ENCODE data around the gene COIL.
"Not testable (repeated sequence)": the region's sequence is repeated elsewhere in the genome, so short reads cannot be mapped to it uniquely, and the experiment has no call there.

The COIL gene

DNA sequence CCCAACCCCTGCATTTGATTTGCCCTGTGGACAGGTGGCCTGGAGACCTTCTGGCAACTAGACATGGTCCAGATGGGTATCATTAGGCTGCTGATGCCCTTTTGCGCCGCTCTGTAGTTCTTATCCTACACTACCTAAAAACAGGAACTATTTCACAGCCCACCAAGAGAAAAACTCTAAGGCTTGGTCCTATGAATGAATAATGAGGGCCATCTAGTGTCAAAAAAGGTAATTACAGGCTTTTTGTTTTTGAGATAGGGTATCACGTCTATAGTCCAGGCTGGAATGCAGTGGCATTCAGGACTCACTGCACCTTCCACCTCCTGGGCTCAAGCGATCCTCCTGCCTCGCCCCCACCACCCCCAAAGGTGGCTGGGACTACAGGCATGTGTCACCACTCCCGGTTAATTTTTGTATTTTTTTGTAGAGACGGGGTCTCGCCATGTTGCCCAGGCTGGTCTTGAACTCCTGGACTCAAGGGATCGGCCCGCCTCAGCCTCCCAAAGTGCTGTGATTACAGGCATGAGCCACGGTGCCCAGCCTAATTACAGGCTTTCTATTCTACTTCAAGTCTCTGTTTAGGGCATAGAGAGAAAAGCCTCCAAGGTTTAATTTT lies 20.9 kb downstream of the COIL start:
- Histone ChIP-seq H4K8ac (ENCODE audit: low read depth, low read length) (no peak overlapping the region), H3K18ac (ENCODE audit: low read length) (no peak overlapping the region), H2BK5ac (ENCODE audit: low read length) (no peak overlapping the region), H3K4me2 (ENCODE audit: low read length) (no peak overlapping the region), H3K56ac (ENCODE audit: low read length) (no peak overlapping the region), H3K4me3 (ENCODE audit: low read length) (no peak overlapping the region), H3K27ac (ENCODE audit: low read depth, low read length) (no peak overlapping the region), H3K79me2 (ENCODE audit: control insufficient read depth, insufficient read depth, low read length) (no peaks in the 10 kb centered on the region), H3K9ac (ENCODE audit: low read length) (no peak overlapping the region), H4K5ac (ENCODE audit: low read length) (no peak overlapping the region), H3K4ac (ENCODE audit: low read depth, low read length) (no peak overlapping the region), H3K4me1 (ENCODE audit: control insufficient read depth, low read depth, low read length) (no peaks in the 10 kb centered on the region), H3K79me1 (ENCODE audit: low read length) (no peaks in the 10 kb centered on the region), H2BK120ac (ENCODE audit: low read depth, low read length) (no peak overlapping the region), H3K23ac (ENCODE audit: low read length) (no peak overlapping the region), H2BK15ac (replicated peaks; ENCODE audit: low read depth) (no peak overlapping the region), H2AK5ac (ENCODE audit: low read length) (no peak overlapping the region), H3K36me3 (ENCODE audit: control insufficient read depth, insufficient read depth, low read length) (peaks cover 2% of the 10 kb centered on the region), H3K27me3 (ENCODE audit: insufficient read depth, low read length, poor library complexity) (no peaks in the 10 kb centered on the region)
- peak; percentile 80 for DNase-seq
- WGBS (ENCODE audit: extremely low coverage, insufficient coverage, low lambda C conversion rate), result no CpG with 5 or more reads among the region's 11 CpGs

DNA sequence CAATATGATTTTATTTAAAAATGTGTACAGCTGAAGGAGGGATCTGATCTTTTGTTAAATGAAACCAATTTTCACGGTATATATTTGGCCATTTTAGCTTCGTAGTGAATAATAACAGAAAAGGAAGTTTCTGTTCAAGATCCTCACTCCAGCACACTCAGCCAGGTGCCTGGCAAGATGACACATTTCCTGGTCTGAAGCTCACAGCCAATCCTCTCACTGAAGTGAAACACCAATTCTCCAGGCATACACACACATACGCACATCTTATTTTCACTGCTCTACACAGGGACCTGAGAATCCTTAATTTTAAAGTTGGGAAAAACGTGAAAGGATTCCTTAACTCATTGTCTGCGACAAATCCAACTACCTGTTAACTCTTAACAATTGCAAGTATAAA lies 22.6 kb downstream of the COIL start:
- WGBS (ENCODE audit: extremely low coverage, insufficient coverage, low lambda C conversion rate), result no CpG with 5 or more reads among the region's 5 CpGs
- H2AK5ac ChIP-seq (ENCODE audit: low read length); H4K5ac ChIP-seq (ENCODE audit: low read length); H3K18ac ChIP-seq (ENCODE audit: low read length); H3K27me3 ChIP-seq (ENCODE audit: insufficient read depth, low read length, poor library complexity); H3K23ac ChIP-seq (ENCODE audit: low read length); H3K79me1 ChIP-seq (ENCODE audit: low read length); H3K4me1 ChIP-seq (ENCODE audit: control insufficient read depth, low read depth, low read length); H3K36me3 ChIP-seq (ENCODE audit: control insufficient read depth, insufficient read depth, low read length); H3K9ac ChIP-seq (ENCODE audit: low read length); H3K4me2 ChIP-seq (ENCODE audit: low read length); H4K8ac ChIP-seq (ENCODE audit: low read depth, low read length); H3K27ac ChIP-seq (ENCODE audit: low read depth, low read length); H2BK120ac ChIP-seq (ENCODE audit: low read depth, low read length); H3K4me3 ChIP-seq (ENCODE audit: low read length); H3K79me2 ChIP-seq (ENCODE audit: control insufficient read depth, insufficient read depth, low read length); DNase-seq; H2BK15ac ChIP-seq (replicated peaks; ENCODE audit: low read depth); H3K4ac ChIP-seq (ENCODE audit: low read depth, low read length); H2BK5ac ChIP-seq (ENCODE audit: low read length); H3K56ac ChIP-seq (ENCODE audit: low read length): not testable (repeated sequence)

DNA sequence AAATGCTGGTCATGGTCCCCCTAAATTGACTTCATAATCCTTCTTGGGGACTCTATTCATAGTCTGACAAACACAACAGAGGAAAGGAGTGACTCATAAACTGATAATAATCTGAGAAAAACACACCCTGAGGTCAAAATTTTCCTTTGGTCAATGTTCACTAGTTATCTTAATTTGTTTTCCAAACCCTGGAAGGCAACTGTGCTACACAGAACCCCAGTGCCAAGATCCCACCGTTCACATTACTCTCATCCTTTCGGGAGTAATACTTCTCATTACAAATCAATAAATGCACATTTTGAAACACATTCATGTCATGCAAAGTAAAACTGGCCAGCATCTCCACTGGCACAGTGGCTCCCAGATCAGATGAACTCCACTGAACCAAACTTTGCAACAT lies 23.2 kb downstream of the COIL start:
- no peaks in the 10 kb centered on the region for H3K79me1 ChIP-seq (ENCODE audit: low read length)
- H3K27ac ChIP-seq (ENCODE audit: low read depth, low read length), result no peak overlapping the region
- no peak overlapping the region for H2BK120ac ChIP-seq (ENCODE audit: low read depth, low read length)
- no peak overlapping the region for H3K23ac ChIP-seq (ENCODE audit: low read length)
- H2BK15ac ChIP-seq (replicated peaks; ENCODE audit: low read depth), result no peak overlapping the region
- no peak overlapping the region for H3K9ac ChIP-seq (ENCODE audit: low read length)
- no CpG with 5 or more reads among the region's 2 CpGs for WGBS (ENCODE audit: extremely low coverage, insufficient coverage, low lambda C conversion rate)
- peaks cover 2% of the 10 kb centered on the region for H3K36me3 ChIP-seq (ENCODE audit: control insufficient read depth, insufficient read depth, low read length)
- no peaks in the 10 kb centered on the region for H3K79me2 ChIP-seq (ENCODE audit: control insufficient read depth, insufficient read depth, low read length)
- H4K5ac ChIP-seq (ENCODE audit: low read length), result no peak overlapping the region
- no peak overlapping the region for H2BK5ac ChIP-seq (ENCODE audit: low read length)
- H3K56ac ChIP-seq (ENCODE audit: low read length), result no peak overlapping the region
- no peak overlapping the region for H3K4me2 ChIP-seq (ENCODE audit: low read length)
- no peaks in the 10 kb centered on the region for H3K4me1 ChIP-seq (ENCODE audit: control insufficient read depth, low read depth, low read length)
- H3K27me3 ChIP-seq (ENCODE audit: insufficient read depth, low read length, poor library complexity), result no peaks in the 10 kb centered on the region
- H3K4me3 ChIP-seq (ENCODE audit: low read length), result no peak overlapping the region
- no peak overlapping the region for H3K4ac ChIP-seq (ENCODE audit: low read depth, low read length)
- no peak for DNase-seq
- H2AK5ac ChIP-seq (ENCODE audit: low read length), result no peak overlapping the region
- H4K8ac ChIP-seq (ENCODE audit: low read depth, low read length), result no peak overlapping the region
- no peak overlapping the region for H3K18ac ChIP-seq (ENCODE audit: low read length)

DNA sequence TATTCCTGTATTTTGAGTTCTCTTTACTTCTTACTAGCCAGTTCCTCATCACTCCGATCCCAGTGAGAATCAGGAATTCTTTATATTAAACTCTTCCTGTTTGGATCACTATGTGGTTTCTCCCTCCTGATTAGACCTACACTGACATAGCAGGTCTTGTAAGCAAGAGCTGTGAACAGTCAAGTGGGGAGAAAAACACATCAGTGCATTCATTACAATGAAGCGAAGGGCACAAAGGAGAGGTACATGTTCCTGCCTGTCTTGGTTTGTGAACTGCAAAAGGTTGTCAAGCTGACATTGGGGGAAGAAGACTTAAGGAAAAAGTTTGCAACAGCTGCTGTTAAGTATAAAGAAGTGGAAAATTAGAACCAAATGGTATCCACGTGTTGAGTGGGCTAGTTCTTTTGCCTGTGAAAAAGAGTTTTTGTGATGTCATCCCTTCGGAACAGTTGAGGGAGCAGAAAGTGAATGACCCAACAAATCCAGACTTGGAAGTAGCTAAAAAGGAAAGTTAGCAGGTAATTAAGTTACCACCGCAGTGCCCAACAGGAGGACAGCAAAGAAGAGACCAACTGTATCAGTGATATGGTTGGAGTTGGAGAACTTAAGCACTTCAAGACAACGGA lies 24.0 kb downstream of the COIL start:
- no peak for DNase-seq
- Histone ChIP-seq H3K36me3 (ENCODE audit: control insufficient read depth, insufficient read depth, low read length) (peaks cover 2% of the 10 kb centered on the region), H3K9ac (ENCODE audit: low read length) (no peak overlapping the region), H2BK120ac (ENCODE audit: low read depth, low read length) (no peak overlapping the region), H3K4me2 (ENCODE audit: low read length) (no peak overlapping the region), H3K27me3 (ENCODE audit: insufficient read depth, low read length, poor library complexity) (no peaks in the 10 kb centered on the region), H3K4me3 (ENCODE audit: low read length) (no peak overlapping the region), H3K79me2 (ENCODE audit: control insufficient read depth, insufficient read depth, low read length) (no peaks in the 10 kb centered on the region), H4K5ac (ENCODE audit: low read length) (no peak overlapping the region), H3K56ac (ENCODE audit: low read length) (no peak overlapping the region), H2AK5ac (ENCODE audit: low read length) (no peak overlapping the region), H3K4me1 (ENCODE audit: control insufficient read depth, low read depth, low read length) (no peaks in the 10 kb centered on the region), H3K27ac (ENCODE audit: low read depth, low read length) (no peak overlapping the region), H4K8ac (ENCODE audit: low read depth, low read length) (no peak overlapping the region), H3K4ac (ENCODE audit: low read depth, low read length) (no peak overlapping the region), H2BK15ac (replicated peaks; ENCODE audit: low read depth) (no peak overlapping the region), H3K18ac (ENCODE audit: low read length) (no peak overlapping the region), H3K79me1 (ENCODE audit: low read length) (no peaks in the 10 kb centered on the region), H3K23ac (ENCODE audit: low read length) (no peak overlapping the region), H2BK5ac (ENCODE audit: low read length) (no peak overlapping the region)
- no CpG with 5 or more reads among the region's 6 CpGs for WGBS (ENCODE audit: extremely low coverage, insufficient coverage, low lambda C conversion rate)

DNA sequence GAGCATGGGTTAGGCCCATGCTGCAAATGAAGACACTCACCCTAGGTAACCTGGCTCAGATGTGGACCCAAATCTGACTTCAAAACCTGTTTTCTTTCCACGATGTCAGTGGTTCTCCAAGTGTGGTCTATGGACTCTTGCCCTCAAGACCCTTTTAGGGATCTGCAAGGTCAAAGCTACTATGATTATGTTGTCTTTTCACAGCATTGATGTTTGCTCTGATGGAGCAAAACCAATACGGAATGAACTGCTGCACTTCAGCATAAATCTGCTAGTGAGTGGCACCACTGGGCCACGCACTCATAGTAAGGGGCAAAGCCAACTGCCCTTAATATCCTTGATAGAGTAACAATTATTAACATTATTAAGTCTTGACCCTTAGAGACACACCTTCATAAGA lies 25.4 kb downstream of the COIL start:
- no peaks in the 10 kb centered on the region for H3K4me1 ChIP-seq (ENCODE audit: control insufficient read depth, low read depth, low read length)

DNA sequence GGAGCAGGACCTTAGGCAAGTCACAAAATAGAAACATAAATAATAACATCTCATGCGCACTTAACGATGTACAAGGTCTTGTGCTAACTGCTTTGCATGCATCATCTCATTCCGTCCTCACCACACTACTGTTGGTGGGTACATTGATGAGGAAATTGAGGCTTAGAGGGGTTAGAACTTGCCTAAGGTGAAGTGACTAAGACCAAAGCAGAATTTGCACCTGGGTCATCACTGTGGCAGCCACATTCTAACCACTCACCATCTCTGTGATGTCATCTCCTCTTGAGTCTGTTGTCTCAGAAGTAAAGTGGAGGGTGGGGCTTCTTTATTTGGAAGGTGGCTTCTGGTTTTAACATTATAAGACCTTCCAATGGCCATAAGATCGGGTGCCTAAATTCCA lies 26.6 kb downstream of the COIL start:
- Histone ChIP-seq H3K4me3 (ENCODE audit: low read length) (no peak overlapping the region), H3K18ac (ENCODE audit: low read length) (no peak overlapping the region), H2BK120ac (ENCODE audit: low read depth, low read length) (no peak overlapping the region), H2BK15ac (replicated peaks; ENCODE audit: low read depth) (no peak overlapping the region), H3K4ac (ENCODE audit: low read depth, low read length) (no peak overlapping the region), H2BK5ac (ENCODE audit: low read length) (no peak overlapping the region), H3K4me1 (ENCODE audit: control insufficient read depth, low read depth, low read length) (no peaks in the 10 kb centered on the region), H4K5ac (ENCODE audit: low read length) (no peak overlapping the region), H3K9ac (ENCODE audit: low read length) (no peak overlapping the region), H4K8ac (ENCODE audit: low read depth, low read length) (no peak overlapping the region), H3K27ac (ENCODE audit: low read depth, low read length) (no peak overlapping the region), H3K79me2 (ENCODE audit: control insufficient read depth, insufficient read depth, low read length) (no peaks in the 10 kb centered on the region), H3K36me3 (ENCODE audit: control insufficient read depth, insufficient read depth, low read length) (peaks cover 2% of the 10 kb centered on the region), H3K23ac (ENCODE audit: low read length) (no peak overlapping the region), H3K27me3 (ENCODE audit: insufficient read depth, low read length, poor library complexity) (no peaks in the 10 kb centered on the region), H3K79me1 (ENCODE audit: low read length) (no peaks in the 10 kb centered on the region), H3K56ac (ENCODE audit: low read length) (no peak overlapping the region), H2AK5ac (ENCODE audit: low read length) (no peak overlapping the region), H3K4me2 (ENCODE audit: low read length) (no peak overlapping the region)
- WGBS (ENCODE audit: extremely low coverage, insufficient coverage, low lambda C conversion rate), result no CpG with 5 or more reads among the region's 4 CpGs
- DNase-seq, result no peak

More for the DNA sequence above, 25.4 kb downstream of the COIL start:
- Histone ChIP-seq H2BK15ac (replicated peaks; ENCODE audit: low read depth) (no peak overlapping the region), H4K5ac (ENCODE audit: low read length) (no peak overlapping the region), H3K56ac (ENCODE audit: low read length) (no peak overlapping the region), H3K4me3 (ENCODE audit: low read length) (no peak overlapping the region), H2BK120ac (ENCODE audit: low read depth, low read length) (no peak overlapping the region), H4K8ac (ENCODE audit: low read depth, low read length) (no peak overlapping the region), H3K4ac (ENCODE audit: low read depth, low read length) (no peak overlapping the region), H3K27me3 (ENCODE audit: insufficient read depth, low read length, poor library complexity) (no peaks in the 10 kb centered on the region), H3K79me2 (ENCODE audit: control insufficient read depth, insufficient read depth, low read length) (no peaks in the 10 kb centered on the region), H3K23ac (ENCODE audit: low read length) (no peak overlapping the region), H2BK5ac (ENCODE audit: low read length) (no peak overlapping the region), H3K9ac (ENCODE audit: low read length) (no peak overlapping the region), H3K18ac (ENCODE audit: low read length) (no peak overlapping the region), H3K4me2 (ENCODE audit: low read length) (no peak overlapping the region), H3K36me3 (ENCODE audit: control insufficient read depth, insufficient read depth, low read length) (peaks cover 2% of the 10 kb centered on the region), H2AK5ac (ENCODE audit: low read length) (no peak overlapping the region), H3K27ac (ENCODE audit: low read depth, low read length) (no peak overlapping the region), H3K79me1 (ENCODE audit: low read length) (no peaks in the 10 kb centered on the region)
- no peak for DNase-seq
- WGBS (ENCODE audit: extremely low coverage, insufficient coverage, low lambda C conversion rate), result no CpG with 5 or more reads among the region's 3 CpGs

Measured in mesendoderm (in vitro differentiated cells).